DOHH2 (cell line): ENCODE results near the gene STOML2.

Experiments used
- H3F3A ChIP-seq: fragments of 200-600 bp; sonication (generic), shearing (Covaris generic); 2 replicates; pipeline ENCODE4 v1.6.0; 2016; ENCODE audit warnings: antibody characterized with exemption, mild to moderate bottlenecking; ENCODE audit not compliant: control insufficient read depth, insufficient read depth
- H3K27ac ChIP-seq: fragments of 200-600 bp; sonication (generic); 2 replicates; pipeline ENCODE4 v1.5.1; 2014; ENCODE audit warnings: low read depth, mild to moderate bottlenecking, low read length, moderate library complexity
- H3K27me3 ChIP-seq: fragments of 200-600 bp; sonication (generic); 2 replicates; pipeline ENCODE4 v1.6.1; 2014; ENCODE audit warnings: mild to moderate bottlenecking, low read length, mixed read lengths; ENCODE audit not compliant: control insufficient read depth
- H3K36me3 ChIP-seq: fragments of 200-600 bp; sonication (generic); 2 replicates; pipeline ENCODE4 v1.6.1; 2014; ENCODE audit warnings: mild to moderate bottlenecking, low read length, moderate library complexity, mixed read lengths; ENCODE audit not compliant: control insufficient read depth
- H3K4me1 ChIP-seq: fragments of 200-600 bp; sonication (generic); 2 replicates; pipeline ENCODE4 v1.6.1; 2014; ENCODE audit warnings: mild to moderate bottlenecking, low read length, mixed read lengths; ENCODE audit not compliant: control insufficient read depth
- H3K4me2 ChIP-seq: fragments of 200-600 bp; sonication (generic); 2 replicates; pipeline ENCODE4 v1.6.0; 2014; ENCODE audit warnings: mild to moderate bottlenecking, low read length, moderate library complexity
- H3K4me3 ChIP-seq: fragments of 200-600 bp; sonication (generic); 2 replicates; pipeline ENCODE4 v1.5.1; 2014; ENCODE audit warnings: mild to moderate bottlenecking, low read length, mixed read lengths
- H3K79me2 ChIP-seq: fragments of 200-600 bp; sonication (generic); 2 replicates; pipeline ENCODE4 v1.6.1; 2014; ENCODE audit warnings: mild to moderate bottlenecking, low read length, mixed read lengths; ENCODE audit not compliant: control insufficient read depth
- H3K9me2 ChIP-seq: fragments of 200-600 bp; sonication (generic); replicated peaks from 2 replicates; pipeline ENCODE4 v1.6.1; 2014; ENCODE audit warnings: mild to moderate bottlenecking, low read length, mixed read lengths; ENCODE audit not compliant: control insufficient read depth
- H3K9me3 ChIP-seq: fragments of 200-600 bp; sonication (generic); 2 replicates; pipeline ENCODE4 v1.6.1; 2014; ENCODE audit warnings: antibody characterized with exemption, low read length, mixed read lengths; ENCODE audit not compliant: control insufficient read depth, insufficient read depth
- H4K20me1 ChIP-seq: fragments of 200-600 bp; sonication (generic); 2 replicates; pipeline ENCODE4 v1.6.0; 2014; ENCODE audit warnings: low read depth, mild to moderate bottlenecking, antibody characterized with exemption, low read length, moderate library complexity; ENCODE audit not compliant: control insufficient read depth, insufficient read depth
- CTCF ChIP-seq: fragments of 200-600 bp; sonication (generic); IDR thresholded peaks from one replicate; pipeline ENCODE4 v1.5.1; 2014; ENCODE audit warnings: antibody characterized with exemption, mild to moderate bottlenecking, low read depth, low read length; ENCODE audit not compliant: poor library complexity, severe bottlenecking
- EZH2phosphoT487 ChIP-seq: fragments of 200-600 bp; sonication (generic); IDR thresholded peaks from 2 replicates; pipeline ENCODE4 v1.6.1; 2017; ENCODE audit warnings: borderline replicate concordance, mild to moderate bottlenecking, antibody characterized with exemption, low read length, moderate library complexity, mixed read lengths

STOML2 gene

GRCh38 chr9:35067056-35067455, 35.9 kb downstream of the STOML2 start:
- H3K27me3 ChIP-seq = no peaks in the 10 kb centered on the region
- H3K9me2 ChIP-seq = no peaks in the 10 kb centered on the region
- H3K79me2 ChIP-seq = peaks cover 56% of the 10 kb centered on the region
- H4K20me1 ChIP-seq = peaks cover 46% of the 10 kb centered on the region
- H3K4me3 ChIP-seq = no peak overlapping the region
- no peak for TF ChIP-seq CTCF
- TF ChIP-seq EZH2phosphoT487 = no peak
- H3K27ac ChIP-seq = no peak overlapping the region
- H3K36me3 ChIP-seq = peaks cover 98% of the 10 kb centered on the region
- peaks cover 5% of the 10 kb centered on the region for H3F3A ChIP-seq
- H3K4me2 ChIP-seq = no peak overlapping the region
- H3K4me1 ChIP-seq = peaks cover 15% of the 10 kb centered on the region
- no peaks in the 10 kb centered on the region for H3K9me3 ChIP-seq

- Histone ChIP-seq H4K20me1 (no peaks in the 10 kb centered on the region), H3K36me3 (peaks cover 98% of the 10 kb centered on the region)
- no peak for TF ChIP-seq EZH2phosphoT487
- no peak for TF ChIP-seq CTCF
Measured at GRCh38 chr9:35060548-35061207, 42.3 kb downstream of the STOML2 start.

GRCh38 chr9:35059438-35059837, 43.5 kb downstream of the STOML2 start:
- Histone ChIP-seq H3F3A (peaks cover 7% of the 10 kb centered on the region; the same call in 1 of the 2 replicates), H3K27me3 (no peaks in the 10 kb centered on the region), H3K36me3 (peaks cover 97% of the 10 kb centered on the region), H3K79me2 (no peaks in the 10 kb centered on the region; the same call in 1 of the 2 replicates), H3K4me3 (no peak overlapping the region), H3K9me2 (no peaks in the 10 kb centered on the region), H3K9me3 (no peaks in the 10 kb centered on the region), H4K20me1 (no peaks in the 10 kb centered on the region), H3K4me2 (no peak overlapping the region), H3K27ac (no peak overlapping the region), H3K4me1 (no peaks in the 10 kb centered on the region)
- TF ChIP-seq CTCF (no peak), EZH2phosphoT487 (no peak)

More at GRCh38 chr9:35060548-35061207, 42.3 kb downstream of the STOML2 start:
- Histone ChIP-seq H3K27me3 (no peaks in the 10 kb centered on the region), H3K4me2 (no peak overlapping the region), H3F3A (peaks cover 2% of the 10 kb centered on the region; the same call in 1 of the 2 replicates), H3K4me1 (no peaks in the 10 kb centered on the region), H3K9me3 (no peaks in the 10 kb centered on the region), H3K79me2 (no peaks in the 10 kb centered on the region; the same call in 1 of the 2 replicates), H3K4me3 (no peak overlapping the region), H3K9me2 (no peaks in the 10 kb centered on the region), H3K27ac (no peak overlapping the region)
